ENCODE data around the gene FN3KRP.

GRCh38 chr17:82693168-82693867 lies 23.2 kb upstream of the FN3KRP start:
- TF ChIP-seq CTCF (IDR thresholded peaks at IDR 0.05; ENCODE audit: low read depth, low read length): no peak
- TF ChIP-seq EZH2phosphoT487 (IDR thresholded peaks at IDR 0.05; ENCODE audit: low read depth): no peak

Data from OCI-LY3 (cell line).